ENCODE data around the gene NFATC2IP. TPM values are rescaled to one million over a fixed set of nuclear protein-coding genes. Genes with fewer than 3 reads are reported as not detected.
A peak's percentile ranks its signal among the peaks of the same experiment; 100 is the strongest.

The NFATC2IP gene
- total and polyA plus RNA-seq, 10 of the 15 experiments (the other 5 are each of a cell fraction or from before 2014, with no cell fraction given) = 12.2 to 93.9 (median 46.9) TPM

DNA sequence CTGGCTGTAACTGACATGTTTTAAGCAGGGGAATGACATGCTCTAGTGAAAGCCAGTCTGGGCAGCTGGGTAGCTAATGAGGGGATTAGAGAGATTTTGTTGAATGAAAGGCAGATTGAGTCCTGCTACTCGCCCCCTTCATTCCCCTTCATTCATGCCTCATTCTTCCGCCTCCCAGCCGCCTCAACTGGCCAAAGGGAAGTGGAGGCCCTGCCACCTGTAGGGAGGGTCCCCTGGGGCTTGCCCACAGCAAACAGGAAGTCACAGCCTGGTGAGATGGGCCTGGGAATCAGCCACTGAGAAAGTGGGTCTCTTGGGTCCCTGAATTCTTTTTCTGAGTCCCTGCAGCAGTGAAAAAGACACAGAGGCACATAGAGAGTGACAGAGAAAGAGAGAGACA is 20.1 kb upstream of the NFATC2IP start (continued):
- TF ChIP-seq YY1 (IDR thresholded peaks at IDR 0.05; ENCODE audit: low read depth, low read length) (no peak), IRF4 (IDR thresholded peaks at IDR 0.05; ENCODE audit: low read depth, low read length) (no peak), SMAD5 (IDR thresholded peaks at IDR 0.05; ENCODE audit: low read depth) (no peak), JUND (IDR thresholded peaks at IDR 0.05; ENCODE audit: low read depth, low read length) (no peak), EP300 (IDR thresholded peaks at IDR 0.05; ENCODE audit: borderline replicate concordance in 1 of 2, control insufficient read depth in 1 of 2, low read depth in 2 of 2, low read length in 2 of 2) (peak in 1 of 2 experiments; percentile 37; a peak in 1 of 4 replicates), EED (IDR thresholded peaks at IDR 0.05; ENCODE audit: low read depth) (peak; percentile 50; the same call in 1 of the 2 replicates), CHD1 (IDR thresholded peaks at IDR 0.05; ENCODE audit: low read depth, low read length) (no peak), PAX5 (IDR thresholded peaks at IDR 0.05; ENCODE audit: borderline replicate concordance, low read depth, low read length) (no peak), BCL3 (IDR thresholded peaks at IDR 0.05; ENCODE audit: borderline replicate concordance, insufficient read depth, low read depth, low read length, poor library complexity, severe bottlenecking) (no peak), MXI1 (IDR thresholded peaks at IDR 0.05; ENCODE audit: low read depth, low read length) (no peak), NFYA (IDR thresholded peaks at IDR 0.05; ENCODE audit: borderline replicate concordance, low read depth, low read length) (no peak), NKRF (conservative IDR thresholded peaks at IDR 0.05) (no peak), KAT2A (conservative IDR thresholded peaks at IDR 0.05; ENCODE audit: control insufficient read depth, low read depth, low read length) (no peak), CBX5 (IDR thresholded peaks at IDR 0.05; ENCODE audit: low read depth) (no peak), SIX5 (IDR thresholded peaks at IDR 0.05; ENCODE audit: low read depth, low read length, severe bottlenecking) (no peak), RFX5 (IDR thresholded peaks at IDR 0.05; ENCODE audit: low read depth, low read length) (no peak), ZSCAN29 (IDR thresholded peaks at IDR 0.05) (no peak), IKZF1 (conservative IDR thresholded peaks at IDR 0.05) (peak; percentile 90), HDAC6 (IDR thresholded peaks at IDR 0.05; ENCODE audit: unreplicated experiment) (no peak), YBX1 (IDR thresholded peaks at IDR 0.05) (peak; percentile 63; the same call in 1 of the 2 replicates), POLR2A (IDR thresholded peaks at IDR 0.05; ENCODE audit: low read depth, low read length) (peak; percentile 23; the same call in 1 of the 2 replicates), SPI1 (IDR thresholded peaks at IDR 0.05; ENCODE audit: borderline replicate concordance, insufficient read depth, low read depth, low read length) (peak; percentile 78), ASH2L (IDR thresholded peaks at IDR 0.05; ENCODE audit: borderline replicate concordance, low read depth) (no peak), NR2C2 (IDR thresholded peaks at IDR 0.05; ENCODE audit: borderline replicate concordance, control insufficient read depth, insufficient read length, low read depth) (no peak)
- TF ChIP-seq, protein P1, sequence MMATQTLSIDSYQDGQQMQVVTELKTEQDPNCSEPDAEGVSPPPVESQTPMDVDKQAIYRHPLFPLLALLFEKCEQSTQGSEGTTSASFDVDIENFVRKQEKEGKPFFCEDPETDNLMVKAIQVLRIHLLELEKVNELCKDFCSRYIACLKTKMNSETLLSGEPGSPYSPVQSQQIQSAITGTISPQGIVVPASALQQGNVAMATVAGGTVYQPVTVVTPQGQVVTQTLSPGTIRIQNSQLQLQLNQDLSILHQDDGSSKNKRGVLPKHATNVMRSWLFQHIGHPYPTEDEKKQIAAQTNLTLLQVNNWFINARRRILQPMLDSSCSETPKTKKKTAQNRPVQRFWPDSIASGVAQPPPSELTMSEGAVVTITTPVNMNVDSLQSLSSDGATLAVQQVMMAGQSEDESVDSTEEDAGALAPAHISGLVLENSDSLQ (IDR thresholded peaks at IDR 0.05) = peak; percentile 58; the same call in 1 of the 2 replicates
